Activated CD4-positive, CD25-positive, alpha-beta regulatory T cell treated with anti-CD3 and anti-CD28 coated beads, Interleukin-2, amount 50 U/mL, for 24 hours (primary cell): ENCODE measurements around the gene HACL1.
"Not testable (repeated sequence)": the region's sequence is repeated elsewhere in the genome, so short reads cannot be mapped to it uniquely, and the experiment has no call there.

Source experiments
- ATAC-seq, 2 donors: fragments of 150-1000 bp; cut with Tn5 transposase; one replicate each; pipeline ENCODE4 v1.10.0; 2021; ENCODE audit warnings: mild to moderate bottlenecking in 1 of 2, moderate library complexity in 1 of 2

HACL1 gene

GRCh38 chr3:15629860-15630597 lies 28.7 kb upstream of the HACL1 start:
- peak; percentile 94 to 96 for ATAC-seq

- no peak for ATAC-seq
Observed at GRCh38 chr3:15628967-15629366, 27.6 kb upstream of the HACL1 start.

GRCh38 chr3:15623535-15624440 lies 22.4 kb upstream of the HACL1 start:
- peak; percentile 76 to 80 for ATAC-seq

GRCh38 chr3:15619659-15620464 lies 18.5 kb upstream of the HACL1 start:
- ATAC-seq: not testable (repeated sequence)

GRCh38 chr3:15616053-15616452 lies 14.7 kb upstream of the HACL1 start:
- ATAC-seq: no peak

GRCh38 chr3:15614958-15615357 lies 13.6 kb upstream of the HACL1 start:
- no peak for ATAC-seq

GRCh38 chr3:15612001-15612400 lies 10.6 kb upstream of the HACL1 start:
- ATAC-seq: no peak

- no peak for ATAC-seq
Observed at GRCh38 chr3:15611018-15611417, 9.6 kb upstream of the HACL1 start.

GRCh38 chr3:15610082-15610759 lies 8.9 kb upstream of the HACL1 start:
- no peak for ATAC-seq

GRCh38 chr3:15606434-15606891 lies 5.1 kb upstream of the HACL1 start:
- ATAC-seq: no peak

GRCh38 chr3:15604584-15604983 lies 3.2 kb upstream of the HACL1 start:
- not testable (repeated sequence) for ATAC-seq

- ATAC-seq: not testable (repeated sequence)
Observed at GRCh38 chr3:15602816-15603215, 1.4 kb upstream of the HACL1 start.

- no peak for ATAC-seq
Observed at GRCh38 chr3:15602146-15602536, 772 bp upstream of the HACL1 start.

- ATAC-seq: peak; percentile 0
Observed at GRCh38 chr3:15601046-15601398, 347 bp downstream of the HACL1 start.

- peak; percentile 56 to 71 for ATAC-seq
Observed at GRCh38 chr3:15595955-15596354, 5.4 kb downstream of the HACL1 start.

GRCh38 chr3:15592968-15593367 lies 8.4 kb downstream of the HACL1 start:
- no peak for ATAC-seq

GRCh38 chr3:15591928-15592327 lies 9.4 kb downstream of the HACL1 start:
- no peak for ATAC-seq

- no peak for ATAC-seq
Observed at GRCh38 chr3:15591242-15591641, 10.1 kb downstream of the HACL1 start.

- no peak for ATAC-seq
Observed at GRCh38 chr3:15585111-15585845, 16.1 kb downstream of the HACL1 start.

GRCh38 chr3:15581471-15582394 lies 19.6 kb downstream of the HACL1 start:
- ATAC-seq: no peak

- no peak for ATAC-seq
Observed at GRCh38 chr3:15579051-15579450, 22.3 kb downstream of the HACL1 start.
